HG03064 (cell line): Measurements from ENCODE around the gene TCF4.

Source experiments
- ATAC-seq: cut with Tn5 transposase; IDR thresholded peaks from one replicate; pipeline ENCODE4 v1.9.1; 2021; ENCODE audit warnings: low read depth; ENCODE audit not compliant: unreplicated experiment

TCF4 gene

GRCh38 chr18:55588111-55588869 lies at the start of gene TCF4:
TSS of gene TCF4 (minus strand) at chr18:55588192. CDS start at chr18:55587116, 1,076 bp downstream.
- ATAC-seq = no peak

DNA sequence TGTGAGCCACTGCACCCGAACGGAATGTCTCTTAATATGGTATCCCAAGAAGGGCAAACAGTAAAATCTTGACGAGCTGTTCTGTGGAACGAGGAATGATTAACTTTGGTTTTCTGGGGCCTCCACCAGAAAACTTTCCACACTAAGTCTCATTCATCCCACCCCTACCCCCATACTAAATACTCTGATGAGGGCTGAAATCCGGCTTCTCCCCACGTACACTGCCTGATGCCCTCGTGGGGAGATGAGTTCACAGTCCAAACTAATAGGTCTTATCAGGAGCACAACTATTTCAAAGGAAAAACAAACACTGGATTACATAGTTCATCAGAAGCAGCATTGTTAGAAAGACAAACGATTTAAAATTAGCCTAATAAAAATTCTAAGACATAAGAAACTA lies 49.2 kb upstream of the TCF4 start:
- no peak for ATAC-seq

DNA sequence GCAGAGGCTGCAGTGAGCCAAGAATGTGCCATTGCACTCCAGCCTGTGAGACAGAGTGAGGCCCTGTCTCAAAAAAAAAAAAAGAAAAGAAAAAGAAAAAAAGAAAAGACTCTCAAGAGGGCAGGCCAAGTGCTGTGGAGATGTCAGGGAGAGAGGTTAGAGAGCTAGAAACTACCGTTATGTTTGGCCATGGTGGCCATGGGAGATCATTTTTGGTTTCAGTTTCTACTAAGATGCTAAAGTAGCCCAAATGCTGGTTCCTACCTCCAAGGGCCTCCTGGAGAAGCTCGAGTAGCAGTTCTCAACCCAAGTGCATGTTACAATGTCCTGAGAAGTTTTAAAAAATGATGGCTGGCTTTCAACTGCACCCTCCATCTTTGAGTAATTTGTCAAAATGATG lies 47.4 kb upstream of the TCF4 start:
- no peak for ATAC-seq

DNA sequence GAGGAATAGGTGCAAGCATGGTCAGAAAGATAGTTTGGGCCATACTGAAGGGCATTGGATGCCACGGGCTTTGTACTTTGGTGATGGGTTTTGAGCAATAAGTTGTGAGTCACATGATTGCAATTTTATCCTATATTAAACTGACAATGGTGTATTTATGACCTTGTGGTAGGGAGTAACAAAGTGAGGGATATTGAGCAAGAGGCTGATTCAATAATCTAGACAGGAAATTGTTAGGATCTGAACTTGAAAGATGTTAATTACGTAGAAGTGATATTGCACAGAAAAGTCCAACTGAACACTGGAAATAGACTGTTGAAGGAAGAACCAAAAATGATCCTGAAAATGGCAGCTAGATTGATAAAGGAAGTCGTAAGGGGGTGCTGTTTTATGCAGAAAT lies 46.6 kb upstream of the TCF4 start:
- ATAC-seq = no peak

DNA sequence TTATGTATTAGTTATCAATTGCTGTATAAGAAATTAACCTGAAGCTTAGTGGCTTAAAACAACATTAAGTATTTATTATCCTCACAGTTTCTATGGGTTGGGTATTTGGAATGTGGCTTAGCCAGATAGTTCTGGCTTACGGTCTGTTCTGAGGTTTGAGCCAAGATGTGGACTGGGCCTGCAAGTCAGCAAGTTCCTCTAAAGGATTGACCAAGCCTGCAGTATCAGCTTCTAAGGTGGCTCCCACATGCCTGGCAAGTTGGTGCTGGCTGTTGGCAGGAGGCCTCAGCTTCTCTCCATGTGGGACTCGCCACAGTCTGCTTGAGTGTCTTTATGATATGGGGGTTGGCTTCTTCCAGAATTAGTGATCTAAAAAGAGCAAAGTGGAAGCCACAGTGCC lies 45.0 kb upstream of the TCF4 start:
- no peak for ATAC-seq

DNA sequence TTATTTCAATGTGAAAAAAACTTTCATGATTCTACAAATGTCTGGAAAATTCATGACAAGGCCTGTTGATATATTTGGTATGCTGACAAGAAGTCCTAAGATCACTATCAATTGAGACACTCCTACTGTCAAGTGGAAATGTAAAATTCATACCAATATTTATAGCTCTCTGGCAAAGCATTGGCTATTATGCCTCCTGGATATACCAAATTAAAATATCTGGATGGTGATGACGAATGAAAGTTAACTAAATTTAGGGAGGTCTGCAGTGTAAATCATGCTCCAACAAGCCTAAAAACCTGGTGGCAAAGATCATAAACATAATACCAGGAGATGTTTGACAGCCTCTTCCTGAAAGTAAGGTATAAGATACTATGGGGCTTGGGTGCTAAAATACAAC lies 41.1 kb upstream of the TCF4 start:
- no peak for ATAC-seq

DNA sequence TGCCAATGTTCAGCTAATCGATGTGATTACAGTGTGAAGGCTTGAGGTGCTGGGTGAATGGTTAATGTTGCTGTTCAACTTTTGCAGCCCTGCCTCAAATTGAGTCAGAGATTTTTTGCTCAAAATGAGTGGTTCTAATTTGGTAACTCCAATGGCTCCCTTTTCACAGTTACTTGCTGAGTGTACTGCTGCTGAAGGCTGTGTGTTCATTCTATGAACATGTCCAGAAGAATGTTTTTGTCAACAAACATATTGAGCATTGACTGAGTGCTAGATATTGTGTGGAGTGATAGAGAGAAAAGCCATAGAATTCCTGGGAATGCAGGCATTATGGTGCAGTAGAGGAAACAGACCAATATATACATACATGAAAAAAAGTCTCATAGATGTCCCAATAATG lies 39.0 kb upstream of the TCF4 start:
- ATAC-seq = no peak

- ATAC-seq = no peak
Measured at GRCh38 chr18:55625901-55626300, 37.9 kb upstream of the TCF4 start.

- ATAC-seq = no peak
Measured at GRCh38 chr18:55623626-55624025, 35.6 kb upstream of the TCF4 start.

DNA sequence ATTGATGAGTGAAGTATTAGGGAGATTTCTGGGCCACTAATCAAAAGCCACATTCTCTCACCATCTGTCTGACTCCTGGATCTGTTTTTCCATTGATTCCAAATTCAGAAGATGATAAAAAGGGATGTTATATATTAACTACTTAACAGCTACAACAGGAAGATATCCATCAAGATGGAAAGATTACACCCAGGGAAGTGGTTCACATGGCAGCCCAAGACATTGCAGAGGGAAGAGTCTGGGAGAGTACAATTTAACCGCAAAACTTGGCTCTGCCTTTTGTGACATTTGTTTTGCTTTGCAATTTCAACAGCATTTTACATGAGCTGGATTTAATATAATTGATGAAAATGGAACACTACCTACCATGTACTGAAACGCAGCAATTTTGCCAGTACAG lies 22.5 kb upstream of the TCF4 start:
- no peak for ATAC-seq

- no peak for ATAC-seq
Measured at GRCh38 chr18:55609160-55609825, 21.3 kb upstream of the TCF4 start.

DNA sequence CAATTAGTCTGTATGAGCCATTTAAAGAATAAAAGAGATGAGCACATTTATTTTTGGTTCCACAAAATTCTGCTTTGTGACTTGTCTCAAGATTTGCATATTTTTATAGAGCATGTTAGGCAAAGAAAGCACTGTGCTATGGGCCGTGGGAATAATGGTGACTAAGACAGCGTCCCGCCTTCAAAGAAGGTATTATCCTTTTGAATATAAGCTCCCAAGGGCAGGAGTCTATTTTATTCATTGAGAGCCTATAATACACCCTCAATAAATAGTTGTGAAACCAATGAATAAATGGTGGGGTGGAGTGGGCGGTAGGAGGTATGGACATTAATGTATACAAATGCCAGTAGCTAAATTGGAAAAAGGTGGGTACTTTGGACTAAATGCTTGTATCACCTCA lies 20.5 kb upstream of the TCF4 start:
- no peak for ATAC-seq

- ATAC-seq = no peak
Measured at GRCh38 chr18:55607773-55608172, 19.8 kb upstream of the TCF4 start.

- ATAC-seq = no peak
Measured at GRCh38 chr18:55605733-55606338, 17.8 kb upstream of the TCF4 start.

- no peak for ATAC-seq
Measured at GRCh38 chr18:55603775-55604174, 15.8 kb upstream of the TCF4 start.

DNA sequence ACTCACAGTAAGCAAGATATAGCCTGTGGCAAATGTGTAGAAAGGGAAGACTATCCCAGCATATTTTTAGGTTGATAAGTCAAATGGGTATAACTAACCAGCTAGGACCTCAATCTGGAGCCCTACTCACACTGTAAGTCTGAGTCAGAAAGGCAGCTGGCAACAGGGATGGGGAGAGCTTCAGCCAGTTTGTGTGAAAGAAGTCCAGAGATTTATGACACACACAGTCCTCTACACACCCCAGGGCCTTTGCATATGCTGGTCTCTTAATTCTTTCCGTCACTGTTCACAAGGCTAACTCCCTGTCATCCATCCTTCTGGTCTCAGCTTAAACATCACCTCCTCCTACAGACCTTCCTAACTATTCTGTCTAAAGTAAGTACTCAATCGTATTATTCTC lies 5.9 kb upstream of the TCF4 start:
- no peak for ATAC-seq

DNA sequence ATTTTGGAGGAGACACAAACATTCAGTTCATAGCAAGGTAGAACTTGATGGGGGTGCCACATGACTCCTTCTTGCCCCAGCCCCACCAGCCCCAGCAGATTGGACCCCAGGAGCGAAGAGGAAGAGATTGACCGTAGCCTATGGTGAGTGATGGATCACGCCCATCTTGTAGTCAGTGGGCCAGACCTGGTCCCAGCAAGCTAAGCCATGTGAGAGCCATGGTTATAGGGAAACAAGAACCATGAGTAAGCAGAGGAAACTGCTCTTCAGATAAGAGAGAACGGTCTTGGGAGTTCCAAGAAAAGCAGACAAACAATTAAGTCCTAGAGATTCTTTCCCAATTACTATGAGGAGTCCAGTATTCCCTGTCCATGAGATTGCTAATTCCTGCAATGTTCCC lies 4.6 kb upstream of the TCF4 start:
- no peak for ATAC-seq

DNA sequence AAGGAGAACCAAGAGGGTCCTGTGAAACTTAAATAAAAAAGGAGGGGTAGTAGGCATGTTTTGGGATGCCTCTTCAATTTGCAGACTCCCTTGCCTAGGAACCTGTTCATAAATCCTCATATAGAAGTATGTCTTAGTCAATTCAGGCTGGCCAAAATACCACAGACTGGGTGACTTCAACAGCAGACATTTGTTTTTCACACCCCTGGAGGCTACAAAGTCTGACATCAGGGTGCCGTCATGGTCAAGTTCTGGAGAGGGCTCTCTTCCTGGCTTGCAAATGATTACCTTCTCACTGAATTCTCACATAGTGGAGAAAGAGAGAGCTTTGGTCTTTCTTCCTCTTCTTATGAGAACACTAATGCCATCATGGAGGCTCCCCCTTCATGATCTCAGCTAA lies 4.1 kb upstream of the TCF4 start:
- ATAC-seq = no peak

DNA sequence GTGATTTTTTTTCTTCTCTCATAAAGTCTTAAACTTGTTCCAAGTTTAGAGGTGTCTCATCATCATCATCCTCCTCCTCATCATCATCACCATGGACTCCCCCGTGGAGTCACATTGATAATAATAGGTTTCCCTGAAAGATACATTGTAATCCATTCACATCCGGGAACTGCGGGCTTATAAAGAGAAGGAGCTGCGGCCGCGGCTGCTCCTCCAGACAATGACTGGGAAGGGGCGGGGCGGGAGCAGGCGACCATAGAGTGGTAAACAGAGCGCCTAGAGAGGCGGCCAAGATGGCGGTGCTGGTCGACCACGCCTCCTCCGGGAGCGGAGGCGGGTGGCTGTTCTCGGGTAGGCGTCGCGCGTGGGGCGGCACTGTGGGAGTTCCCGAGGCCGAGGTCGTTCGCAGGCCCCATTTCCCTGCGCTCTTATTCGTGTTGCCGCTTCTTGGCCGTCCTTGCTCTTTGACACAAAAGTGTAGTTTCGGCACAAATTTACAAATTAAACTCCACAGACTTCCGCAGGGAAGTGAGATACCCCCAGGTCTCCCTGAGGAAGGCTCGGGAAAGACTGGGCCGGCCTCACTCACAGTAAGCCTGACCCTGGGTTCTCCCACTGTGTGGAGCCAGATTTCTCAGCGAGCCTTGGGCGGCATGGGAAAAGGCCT lies 1.8 kb upstream of the TCF4 start:
- peak; percentile 79 for ATAC-seq

- ATAC-seq = no peak
Measured at GRCh38 chr18:55588870-55589595, 1.0 kb upstream of the TCF4 start.
